GM21367 (cell line): ENCODE results near the gene CPNE5.

Experiments used
- ATAC-seq: cut with Tn5 transposase; IDR thresholded peaks from one replicate; pipeline ENCODE4 v1.9.1; 2021; ENCODE audit not compliant: unreplicated experiment

Gene CPNE5

DNA sequence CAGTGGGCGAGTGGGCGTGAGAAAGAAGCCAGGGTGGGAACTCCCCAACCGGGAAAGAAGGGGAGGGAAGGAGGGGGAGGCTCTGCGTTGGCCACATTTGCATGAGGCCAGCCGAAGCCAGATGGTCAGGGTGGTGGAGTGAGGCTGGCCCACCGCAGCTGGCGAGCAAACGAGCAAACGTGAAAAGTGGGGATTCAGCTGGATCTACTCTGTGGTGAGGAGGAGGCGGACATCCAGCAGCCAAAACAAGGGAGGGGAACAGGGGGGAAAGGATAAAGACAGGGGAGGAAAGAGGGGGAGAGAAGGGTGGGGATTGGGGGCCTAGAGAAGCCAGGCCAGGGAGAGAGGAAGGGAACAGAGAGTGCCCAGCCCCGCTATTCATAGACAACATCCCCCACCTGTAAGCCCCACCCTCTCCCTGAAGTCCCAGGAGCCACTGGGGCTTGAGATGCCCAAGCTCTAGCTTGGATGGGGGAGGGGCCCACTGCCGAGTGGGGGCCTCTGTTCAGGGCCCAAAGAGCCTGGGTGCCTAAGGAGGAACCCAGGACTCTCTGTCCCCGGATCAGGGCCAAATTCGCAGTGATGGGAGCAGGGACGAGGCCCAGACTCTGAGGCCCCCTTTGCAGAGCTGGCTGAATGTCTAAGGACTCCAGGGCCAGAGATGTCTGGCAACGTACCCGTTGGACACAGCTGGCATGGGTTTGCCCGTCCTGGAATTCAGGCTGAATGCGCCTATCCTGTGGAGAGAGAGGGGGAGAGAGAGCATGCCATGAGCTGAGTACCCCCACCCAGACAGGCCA lies 45.1 kb downstream of the CPNE5 start:
- ATAC-seq: no peak

DNA sequence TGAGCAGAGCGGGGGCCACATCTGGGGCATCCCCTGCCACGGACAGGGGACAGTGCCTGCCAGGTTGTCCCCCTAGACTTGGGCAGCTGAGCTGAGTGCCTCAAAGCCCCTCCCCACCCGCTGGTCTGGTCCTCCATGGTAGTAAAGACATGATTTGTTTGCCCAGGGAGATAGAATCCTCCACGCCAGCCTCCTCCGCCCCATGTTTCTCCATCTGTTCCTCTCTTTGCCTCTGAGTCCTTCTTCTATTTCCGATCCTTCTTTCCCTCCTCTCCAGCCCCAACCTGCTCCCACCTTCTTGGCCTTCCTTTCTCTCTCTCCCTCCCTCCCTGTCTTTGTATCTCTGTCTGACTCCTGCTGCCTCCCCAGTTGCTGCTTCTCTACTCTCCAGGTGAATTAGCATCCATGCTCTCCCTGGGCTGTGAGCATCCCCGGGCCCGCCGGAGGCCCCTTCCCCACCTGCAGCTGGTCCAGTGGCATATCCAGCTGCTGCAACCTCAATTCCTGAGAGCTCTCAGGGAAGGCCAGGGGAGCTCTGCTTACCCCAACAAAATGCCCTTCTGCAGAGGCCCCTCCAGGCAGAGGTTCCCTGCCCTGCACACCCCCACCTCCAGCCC lies 45.8 kb downstream of the CPNE5 start:
- no peak for ATAC-seq

DNA sequence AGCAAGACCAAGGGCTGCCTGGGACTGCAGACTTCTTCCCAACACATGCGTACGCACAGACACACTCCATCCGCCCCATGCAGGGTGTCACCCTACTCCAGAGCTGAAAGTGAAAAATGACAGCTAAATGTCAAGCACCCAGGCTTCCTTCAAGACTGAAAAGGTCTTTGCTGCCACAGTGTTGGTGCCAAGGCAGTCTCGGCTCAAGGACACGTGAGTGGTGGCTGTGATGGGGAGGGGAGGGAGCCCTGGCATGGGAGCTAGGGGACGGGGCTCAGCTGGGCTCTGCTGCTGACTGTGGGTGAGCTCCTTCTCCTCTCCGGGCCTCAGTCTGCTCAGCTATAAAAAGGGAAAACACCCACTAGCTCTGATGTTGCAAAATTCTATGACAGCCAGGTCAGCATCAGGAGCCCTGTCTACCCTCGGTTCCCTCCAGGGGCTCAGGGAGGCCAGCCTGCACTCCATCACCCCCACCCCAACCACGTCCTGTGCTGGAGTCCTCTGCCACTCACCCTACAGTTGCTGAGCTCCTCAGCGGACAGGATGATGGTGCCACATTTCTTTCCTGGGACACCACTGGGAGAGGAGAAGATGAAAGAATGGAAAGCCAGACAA lies 47.6 kb downstream of the CPNE5 start:
- ATAC-seq: no peak

DNA sequence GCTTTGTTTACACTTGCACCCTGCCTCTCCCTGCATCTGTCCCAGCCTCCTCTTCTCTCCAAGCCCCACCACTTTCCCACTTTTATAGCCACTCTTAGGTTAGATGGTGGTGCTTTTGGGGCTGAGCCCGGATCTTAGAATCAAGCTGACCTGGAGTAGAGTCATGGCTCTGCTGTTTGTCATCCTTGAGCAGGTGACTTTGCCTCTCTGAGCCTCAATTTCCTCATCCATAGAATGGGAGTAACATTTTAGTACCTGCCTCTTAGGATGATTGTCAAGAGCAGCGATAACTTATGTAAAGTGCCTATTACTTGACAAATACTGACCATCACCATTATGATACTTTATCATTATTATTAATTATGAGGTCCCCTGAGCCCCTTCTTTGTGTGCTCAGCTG lies 48.2 kb downstream of the CPNE5 start:
- ATAC-seq: no peak

DNA sequence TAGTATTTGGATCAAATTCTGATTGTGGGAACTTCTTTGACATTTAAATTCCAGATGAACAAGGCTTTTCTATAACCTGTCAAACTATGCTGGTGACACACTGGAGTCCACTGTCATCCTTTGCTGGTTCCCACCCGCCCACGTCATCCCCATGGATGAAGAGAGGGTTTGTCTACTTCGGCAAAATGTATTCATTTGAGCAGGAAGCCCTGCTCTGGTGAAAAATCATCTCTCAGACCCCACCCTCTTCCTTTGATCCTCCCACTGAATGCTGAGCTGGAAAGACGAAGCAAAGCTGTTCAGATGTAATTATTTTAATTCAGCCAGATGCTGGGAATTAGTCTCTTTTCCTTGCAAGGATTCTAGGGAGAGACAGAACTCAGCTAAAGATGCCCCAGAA lies 50.5 kb downstream of the CPNE5 start:
- no peak for ATAC-seq

DNA sequence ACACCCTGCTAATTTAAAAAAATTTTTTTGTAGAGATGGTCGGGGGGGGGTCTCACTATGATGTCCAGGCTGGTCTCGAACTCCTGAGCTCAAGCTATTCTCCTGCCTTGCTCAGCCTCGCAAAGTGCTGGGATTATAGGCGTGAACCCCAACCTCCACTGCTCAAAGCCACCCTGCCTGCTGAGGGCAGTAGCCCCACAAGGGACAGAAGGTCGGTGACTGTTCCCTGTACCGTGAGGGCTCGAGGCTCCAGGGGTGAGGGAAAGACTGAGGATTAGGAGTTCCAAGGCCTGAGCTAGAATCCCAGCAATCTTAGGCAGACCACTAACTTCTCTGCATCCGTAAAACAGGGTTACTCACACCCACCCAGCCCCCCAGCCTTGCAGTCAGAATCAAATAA lies 51.1 kb downstream of the CPNE5 start:
- no peak for ATAC-seq

DNA sequence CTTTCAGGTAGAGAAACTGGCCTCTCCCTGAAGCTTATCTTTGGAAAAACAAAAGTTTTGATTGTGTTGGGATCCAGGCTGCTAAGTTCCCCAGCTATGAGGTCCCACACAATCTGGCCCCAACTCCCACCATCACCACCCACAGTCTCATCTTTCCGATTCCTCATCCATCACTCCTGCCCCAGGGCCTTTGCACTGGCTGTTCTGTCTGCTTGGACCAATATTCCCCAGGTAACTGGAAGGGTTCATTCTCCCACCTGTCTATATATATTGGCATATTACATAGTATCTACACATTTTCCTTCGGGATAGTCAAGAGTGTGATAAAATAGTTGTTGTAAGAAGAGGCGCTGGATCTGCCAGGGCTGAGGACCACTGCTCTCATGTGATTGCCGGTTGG lies 52.0 kb downstream of the CPNE5 start:
- ATAC-seq: no peak

DNA sequence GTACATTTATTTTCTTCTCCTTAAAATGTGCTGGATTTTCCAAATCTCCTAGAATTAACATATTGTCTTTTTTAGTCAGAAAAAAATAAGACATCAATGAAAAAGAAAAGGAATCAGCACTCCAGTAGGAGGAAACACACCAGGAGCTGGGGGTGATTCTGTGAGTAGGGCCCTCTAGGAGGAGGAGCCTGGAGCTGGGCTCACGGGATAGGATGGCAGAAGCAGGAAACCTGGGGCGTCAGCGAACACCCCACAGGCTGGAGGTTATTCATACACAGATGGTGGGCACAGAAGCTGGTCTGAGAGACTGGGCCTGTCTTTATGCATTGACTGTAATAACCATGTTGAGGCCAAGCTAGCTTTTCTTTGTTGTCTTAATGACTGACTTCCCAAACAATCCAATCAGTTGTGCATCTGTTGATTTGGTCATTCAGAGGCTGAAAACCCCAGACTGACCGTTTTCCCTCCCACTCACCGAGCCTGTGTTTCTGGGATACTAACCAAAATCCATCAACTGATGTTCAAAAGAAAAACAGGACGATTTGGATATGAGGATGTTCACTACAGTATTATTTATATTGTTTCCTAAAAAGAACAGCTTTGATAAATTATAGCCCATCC lies 53.1 kb downstream of the CPNE5 start:
- no peak for ATAC-seq

DNA sequence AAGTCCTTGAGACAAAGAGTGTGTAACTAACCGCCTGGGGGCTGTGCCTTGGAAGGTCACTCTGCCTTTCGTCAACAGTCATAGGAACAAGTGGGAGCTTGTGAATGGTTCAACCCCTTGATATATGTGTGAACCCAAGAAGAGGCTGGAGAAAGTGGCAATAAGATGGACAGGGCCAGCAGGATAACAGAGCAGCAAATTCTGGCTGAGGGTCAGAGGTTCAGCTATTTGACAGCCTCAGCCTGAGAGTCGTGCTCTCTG lies 54.9 kb downstream of the CPNE5 start:
- ATAC-seq: no peak

DNA sequence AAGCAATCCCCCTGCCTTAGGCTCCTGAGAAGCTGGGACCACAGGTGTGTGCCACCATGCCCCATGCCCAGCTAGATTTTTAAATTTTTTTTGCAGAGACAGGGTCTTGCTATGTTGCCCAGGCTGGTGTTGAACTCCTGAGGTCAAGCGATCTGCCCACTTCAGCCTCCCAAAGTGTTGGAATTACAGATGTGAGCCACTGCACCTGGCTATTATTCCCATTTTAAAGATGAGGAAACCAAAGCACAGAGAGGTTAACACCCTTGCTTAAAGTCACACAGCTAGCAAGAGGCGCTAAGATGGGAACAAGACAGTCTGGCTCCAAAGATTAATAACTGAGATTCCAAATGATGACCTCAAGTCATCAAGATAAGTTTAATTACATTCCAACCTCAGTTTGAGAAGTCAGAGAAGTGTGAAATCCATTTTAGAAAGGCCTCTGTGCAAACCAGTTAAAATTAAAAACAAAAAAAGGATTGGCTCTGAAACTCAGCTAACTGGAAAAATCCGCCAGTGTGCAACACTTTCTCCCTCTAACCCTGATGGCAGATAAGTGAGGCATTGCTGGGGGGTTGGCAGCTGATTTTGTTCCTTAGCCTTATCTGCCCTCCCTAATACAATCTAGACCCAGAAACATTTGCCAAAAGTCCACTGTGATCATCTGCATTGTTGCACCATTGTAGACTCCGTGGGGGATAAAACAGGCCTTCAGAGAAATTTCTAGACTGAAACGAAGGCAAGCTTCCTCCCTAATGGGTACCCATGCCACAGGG lies 55.5 kb downstream of the CPNE5 start:
- no peak for ATAC-seq

DNA sequence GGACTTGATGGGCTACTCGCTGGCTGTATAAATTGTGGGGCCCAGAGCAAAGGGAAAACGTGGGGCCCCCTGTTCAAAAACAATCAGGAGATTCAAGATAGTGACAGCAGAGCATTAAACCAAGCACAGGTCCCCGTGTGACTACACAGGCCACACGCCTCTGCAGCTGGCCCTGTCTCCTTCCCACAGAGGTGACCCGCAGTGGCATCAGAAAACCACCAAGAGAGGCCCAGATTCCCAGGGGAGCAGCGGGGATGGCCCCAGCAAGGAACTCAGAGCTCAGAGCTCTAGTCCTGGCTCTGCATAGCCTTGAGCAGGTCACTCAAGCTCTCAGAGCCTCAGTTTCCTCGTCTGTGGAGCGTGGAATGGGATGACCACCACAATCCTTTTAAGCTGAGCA lies 57.6 kb downstream of the CPNE5 start:
- no peak for ATAC-seq

DNA sequence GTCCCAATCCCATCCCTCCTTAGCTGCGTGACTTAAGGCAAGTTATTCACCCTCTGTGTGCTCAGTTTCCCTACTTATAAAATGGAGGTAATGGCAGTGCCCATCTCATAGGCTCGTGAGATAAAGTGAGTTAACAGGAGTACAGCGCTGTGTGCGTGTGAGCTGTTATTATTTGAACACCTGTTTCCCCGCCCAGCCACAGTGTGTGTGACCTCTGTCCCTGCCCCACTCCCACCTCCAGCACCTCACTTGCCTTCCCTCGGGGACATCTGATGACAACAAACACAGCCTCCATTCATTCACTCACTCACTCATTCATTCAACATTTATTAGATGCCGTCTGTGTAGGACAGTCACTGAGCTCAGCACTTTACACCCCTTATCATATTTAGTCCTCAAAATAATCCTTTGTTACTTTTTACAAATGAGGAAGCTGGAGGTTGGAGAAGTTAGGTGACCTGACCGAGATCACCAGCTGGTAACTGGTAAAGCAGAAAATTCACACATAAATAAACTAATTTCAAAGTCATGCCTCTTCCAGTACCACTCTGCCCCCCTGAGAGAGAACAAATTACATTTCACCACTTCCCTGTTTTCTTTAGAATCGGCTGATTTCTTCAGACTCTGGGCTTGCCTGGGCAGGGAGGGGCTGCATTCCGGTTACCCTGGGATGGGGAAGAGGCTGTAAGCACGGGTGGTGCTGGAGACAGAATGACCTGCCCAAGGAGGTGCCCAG lies 58.6 kb downstream of the CPNE5 start:
- no peak for ATAC-seq

DNA sequence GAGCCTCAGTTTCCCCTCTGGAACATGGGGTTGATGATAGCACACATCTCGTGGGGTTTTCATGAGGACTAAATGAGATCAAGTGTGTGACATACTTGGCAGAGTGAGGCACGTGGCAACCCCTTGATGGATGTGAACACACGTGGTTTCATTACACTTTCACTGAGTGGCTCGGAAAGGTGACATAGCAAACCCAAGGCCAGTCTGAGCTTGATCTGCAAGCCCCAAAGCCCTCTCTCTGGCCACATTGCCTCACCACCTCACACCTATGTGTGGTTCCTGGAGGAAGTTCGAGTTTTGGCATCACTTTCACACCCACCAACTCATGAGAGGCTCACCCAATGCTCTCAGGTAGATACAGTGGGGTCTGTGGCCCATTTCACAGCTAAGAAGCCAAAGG lies 60.0 kb downstream of the CPNE5 start:
- no peak for ATAC-seq

DNA sequence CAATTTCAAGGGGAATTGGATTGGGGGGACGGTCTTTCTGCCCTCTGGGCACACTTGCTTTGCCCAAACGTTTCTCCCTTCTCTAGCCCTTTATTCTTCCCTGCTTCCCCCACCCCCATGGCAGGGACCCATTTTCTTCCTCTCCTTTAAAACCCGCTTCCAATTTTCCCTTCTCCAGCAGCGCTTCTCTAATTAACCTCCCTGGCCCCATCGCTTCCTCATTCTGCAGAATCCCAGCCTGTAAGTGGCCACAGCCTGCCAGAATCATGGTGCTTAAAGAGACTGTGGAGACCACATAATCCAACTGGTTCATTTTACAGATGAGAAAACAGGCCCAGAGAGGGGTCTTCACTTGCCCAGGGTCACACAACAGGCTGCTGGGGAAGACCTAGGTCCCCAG lies 61.4 kb downstream of the CPNE5 start:
- no peak for ATAC-seq

DNA sequence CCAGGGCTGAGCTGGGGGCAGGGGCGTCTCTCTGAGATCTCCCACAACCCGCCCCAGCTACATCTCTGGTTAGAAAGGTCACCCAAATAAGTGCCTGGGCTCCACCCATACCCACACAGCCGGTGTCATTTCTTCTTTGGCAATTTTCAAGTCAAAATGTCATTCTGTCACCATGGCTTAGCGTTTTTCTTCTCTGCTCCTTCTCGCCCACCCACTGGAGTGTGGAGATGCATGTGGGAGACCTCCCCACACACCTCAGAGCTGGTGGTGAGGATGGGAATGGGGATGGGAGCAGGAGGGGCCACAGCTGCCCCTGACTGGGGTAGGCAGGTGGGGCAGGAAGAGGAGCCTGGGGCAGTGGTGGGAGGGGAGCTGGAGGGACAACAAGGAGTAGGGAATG lies 63.1 kb downstream of the CPNE5 start:
- ATAC-seq: no peak

DNA sequence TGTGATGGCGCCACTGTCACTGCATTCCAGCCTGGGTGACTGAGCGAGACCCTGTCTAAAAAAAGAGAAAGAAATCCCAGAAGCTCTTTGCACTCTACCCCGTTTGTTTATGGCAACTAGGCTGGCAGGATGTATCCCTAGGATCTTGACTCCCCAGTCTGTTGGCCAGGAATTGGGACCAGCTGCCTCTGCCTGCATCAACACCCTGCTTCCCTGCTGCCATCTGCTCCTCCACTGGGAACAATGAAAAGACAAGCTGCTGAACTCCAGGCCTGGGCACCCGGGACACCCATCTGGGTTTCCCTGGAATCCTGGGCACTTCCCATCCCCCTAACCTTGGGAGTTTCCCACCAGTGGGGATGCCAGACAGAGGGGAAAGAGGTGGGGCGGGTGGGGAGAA lies 64.9 kb downstream of the CPNE5 start:
- ATAC-seq: no peak

DNA sequence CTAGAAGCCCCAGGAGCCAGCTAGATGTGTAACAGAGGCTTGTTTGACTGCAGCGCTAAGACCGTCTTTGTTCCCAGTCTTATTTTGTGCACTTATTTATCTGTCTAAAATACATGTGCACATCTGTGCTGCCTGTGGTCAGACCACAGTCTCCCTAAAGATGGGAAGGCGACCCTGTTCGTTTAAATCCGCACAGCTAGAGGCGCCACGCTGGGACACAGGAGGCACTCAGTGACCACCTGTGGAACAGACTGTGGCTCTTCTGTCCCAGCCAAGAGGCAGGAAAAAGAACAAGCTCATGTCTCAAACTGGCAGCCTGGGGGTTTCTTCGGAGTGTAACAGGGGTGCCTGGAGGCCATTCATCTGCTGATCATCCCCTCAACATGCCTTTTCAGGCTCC lies 66.8 kb downstream of the CPNE5 start:
- ATAC-seq: no peak

DNA sequence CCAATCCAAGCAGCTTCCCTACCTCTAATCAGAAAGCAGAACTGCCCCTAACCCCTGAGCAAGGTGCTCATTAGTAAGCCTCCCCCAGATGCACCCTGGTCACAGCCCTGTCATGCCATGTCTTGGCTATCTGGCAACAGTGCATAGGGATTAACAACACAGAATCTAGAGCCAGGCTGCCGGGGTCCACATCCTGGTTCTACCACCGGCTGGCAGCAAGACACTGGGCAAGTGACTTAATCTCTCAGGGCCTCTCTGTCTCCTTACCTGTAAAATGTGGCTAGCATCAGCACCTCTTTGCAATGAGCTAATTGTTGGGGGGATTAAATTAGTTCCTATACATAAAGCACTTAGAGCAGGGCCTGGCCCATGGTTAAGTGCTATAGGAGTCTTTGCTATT lies 68.1 kb downstream of the CPNE5 start:
- ATAC-seq: no peak

DNA sequence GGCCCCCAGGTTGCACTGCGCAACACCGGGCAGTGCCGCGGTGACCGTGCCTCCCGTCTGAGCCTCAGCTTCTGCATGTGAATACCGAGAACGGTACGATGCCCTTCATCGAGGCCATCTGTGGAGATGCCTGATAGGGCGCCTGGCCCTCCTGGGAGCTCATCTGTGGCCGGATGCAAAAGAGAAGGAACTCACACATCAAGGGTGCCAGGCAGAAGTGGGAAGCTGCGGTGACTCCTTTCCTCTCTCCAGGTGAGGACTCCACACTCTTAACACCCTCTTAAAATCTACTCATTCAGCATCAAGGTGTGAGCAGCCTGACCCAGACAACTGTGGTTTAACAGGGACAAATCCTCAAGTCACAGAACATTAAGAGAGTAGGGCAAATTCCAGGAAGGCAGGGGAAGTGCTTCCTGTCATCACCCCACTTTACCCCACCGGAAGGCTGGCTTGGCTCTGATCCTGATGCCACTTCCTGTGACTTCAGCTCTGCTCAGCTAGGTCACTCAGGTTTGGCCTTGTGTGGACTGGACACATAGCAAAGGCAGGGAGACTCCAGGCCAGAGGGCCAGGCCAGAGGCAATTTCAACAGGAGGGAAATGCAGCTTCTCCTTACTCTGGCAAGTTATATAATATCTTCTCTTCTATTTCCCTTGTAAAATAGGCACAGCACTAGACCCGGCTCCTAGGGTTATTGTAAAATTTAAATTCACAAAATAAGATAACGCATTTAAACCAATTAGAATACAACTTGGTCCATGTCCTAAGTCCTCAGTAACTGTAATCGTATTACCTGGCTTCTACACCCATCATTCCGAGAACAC lies 69.4 kb downstream of the CPNE5 start:
- no peak for ATAC-seq

DNA sequence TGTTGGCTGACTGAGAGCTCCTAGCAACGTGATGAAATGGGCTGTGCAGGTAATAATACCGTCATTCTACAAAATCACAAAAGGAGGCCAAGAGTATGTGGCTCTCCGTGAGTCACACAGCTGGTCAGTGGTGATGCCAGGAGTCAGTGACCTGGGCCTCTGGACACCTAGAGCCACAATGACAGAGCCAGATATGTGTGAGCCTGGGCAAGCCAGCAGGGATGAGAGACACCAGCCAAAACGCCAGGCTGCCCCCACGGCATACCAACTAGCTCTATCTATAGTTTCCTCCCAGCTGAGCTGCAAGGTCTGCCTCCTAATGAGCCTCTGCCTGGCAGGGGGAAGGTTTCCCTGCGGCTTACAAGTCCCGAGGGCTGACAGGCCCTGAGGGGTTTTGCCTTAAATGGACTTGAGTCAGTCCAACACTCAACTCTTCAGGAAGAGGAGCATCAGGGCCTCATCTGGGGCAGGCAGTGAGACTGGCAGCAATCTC lies 70.0 kb downstream of the CPNE5 start:
- ATAC-seq: no peak
